LNCAP (cell line): Measurements from ENCODE around the gene PLA2R1.

Experiments used
- TF ChIP-seq, protein P1 (sequence below): fragments of 450-650 bp; IDR thresholded peaks from 2 replicates; pipeline ENCODE4 v1.5.1; 2017; ENCODE audit warnings: mild to moderate bottlenecking

PLA2R1 gene

DNA sequence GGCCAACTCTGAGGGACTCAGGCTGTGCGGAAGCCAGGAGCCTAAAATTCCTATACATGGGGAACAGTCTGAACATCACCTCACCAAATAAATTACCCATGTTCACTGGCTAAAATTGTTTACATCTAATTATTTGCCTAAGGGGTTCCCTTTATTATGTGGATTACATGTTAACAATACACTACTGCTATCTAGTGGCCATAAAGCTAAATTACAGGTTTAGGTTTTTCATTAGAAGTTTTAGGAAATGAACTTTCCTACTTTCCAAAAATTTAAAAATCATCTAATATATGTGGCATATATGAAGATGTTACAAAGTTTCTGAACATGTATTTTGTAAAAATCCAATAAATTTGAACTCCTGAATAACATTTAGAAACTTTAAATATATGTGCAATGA, 40.3 kb downstream of the PLA2R1 start:
- TF ChIP-seq, protein P1, sequence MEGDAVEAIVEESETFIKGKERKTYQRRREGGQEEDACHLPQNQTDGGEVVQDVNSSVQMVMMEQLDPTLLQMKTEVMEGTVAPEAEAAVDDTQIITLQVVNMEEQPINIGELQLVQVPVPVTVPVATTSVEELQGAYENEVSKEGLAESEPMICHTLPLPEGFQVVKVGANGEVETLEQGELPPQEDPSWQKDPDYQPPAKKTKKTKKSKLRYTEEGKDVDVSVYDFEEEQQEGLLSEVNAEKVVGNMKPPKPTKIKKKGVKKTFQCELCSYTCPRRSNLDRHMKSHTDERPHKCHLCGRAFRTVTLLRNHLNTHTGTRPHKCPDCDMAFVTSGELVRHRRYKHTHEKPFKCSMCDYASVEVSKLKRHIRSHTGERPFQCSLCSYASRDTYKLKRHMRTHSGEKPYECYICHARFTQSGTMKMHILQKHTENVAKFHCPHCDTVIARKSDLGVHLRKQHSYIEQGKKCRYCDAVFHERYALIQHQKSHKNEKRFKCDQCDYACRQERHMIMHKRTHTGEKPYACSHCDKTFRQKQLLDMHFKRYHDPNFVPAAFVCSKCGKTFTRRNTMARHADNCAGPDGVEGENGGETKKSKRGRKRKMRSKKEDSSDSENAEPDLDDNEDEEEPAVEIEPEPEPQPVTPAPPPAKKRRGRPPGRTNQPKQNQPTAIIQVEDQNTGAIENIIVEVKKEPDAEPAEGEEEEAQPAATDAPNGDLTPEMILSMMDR: peak; percentile 62

DNA sequence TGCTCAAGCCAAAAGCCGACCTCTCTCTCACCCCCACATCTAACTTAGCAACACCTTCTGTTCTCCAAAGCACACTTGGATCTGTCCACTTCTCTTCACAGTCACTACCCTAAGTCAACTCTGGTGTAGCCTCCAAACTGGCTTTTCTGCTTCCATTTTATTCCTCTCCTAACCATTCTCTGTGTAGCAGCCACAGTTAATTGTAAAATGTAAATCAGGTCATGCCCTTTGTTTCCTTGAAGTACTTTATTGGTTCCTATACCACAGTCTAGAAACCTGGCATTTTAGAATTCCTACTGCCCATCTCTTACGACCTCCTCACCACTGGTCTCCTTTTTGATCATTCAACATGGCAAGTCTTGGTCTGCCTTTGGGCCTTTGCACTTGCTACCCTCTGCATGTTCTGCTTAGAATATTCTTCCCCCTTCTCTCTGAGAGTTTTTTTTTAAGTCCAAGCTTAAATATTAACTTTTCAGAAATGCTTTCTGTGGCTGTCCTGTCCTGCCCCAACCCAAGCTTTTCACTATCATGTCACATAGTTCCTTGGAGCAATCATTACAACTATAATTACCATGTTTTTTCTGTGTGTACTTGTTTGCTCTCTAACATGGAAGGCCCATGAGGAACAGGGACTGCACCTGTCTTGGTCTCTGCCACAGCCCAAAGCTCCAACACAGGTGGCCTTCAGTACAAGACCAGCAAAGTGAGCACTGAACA, 42.9 kb downstream of the PLA2R1 start:
- TF ChIP-seq, protein P1: no peak

DNA sequence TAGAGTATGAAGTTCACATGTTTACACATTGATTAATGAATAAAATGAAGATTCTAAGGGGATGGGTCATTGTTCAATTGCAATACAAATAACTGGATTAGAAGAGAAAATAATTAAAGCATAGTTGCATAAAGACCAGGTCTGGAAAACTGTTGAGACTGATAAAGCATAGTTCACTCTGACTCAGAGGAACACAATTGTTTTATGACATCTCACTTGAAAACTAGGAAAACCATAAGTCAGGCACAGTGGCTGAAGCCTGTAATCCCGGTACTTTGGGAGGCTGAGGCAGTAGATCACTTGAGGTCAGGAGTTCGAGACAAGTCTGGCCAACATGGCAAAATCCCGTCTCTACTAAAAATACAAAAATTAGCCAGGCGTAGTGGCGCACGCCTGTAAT, 46.7 kb downstream of the PLA2R1 start:
- TF ChIP-seq, protein P1: no peak

DNA sequence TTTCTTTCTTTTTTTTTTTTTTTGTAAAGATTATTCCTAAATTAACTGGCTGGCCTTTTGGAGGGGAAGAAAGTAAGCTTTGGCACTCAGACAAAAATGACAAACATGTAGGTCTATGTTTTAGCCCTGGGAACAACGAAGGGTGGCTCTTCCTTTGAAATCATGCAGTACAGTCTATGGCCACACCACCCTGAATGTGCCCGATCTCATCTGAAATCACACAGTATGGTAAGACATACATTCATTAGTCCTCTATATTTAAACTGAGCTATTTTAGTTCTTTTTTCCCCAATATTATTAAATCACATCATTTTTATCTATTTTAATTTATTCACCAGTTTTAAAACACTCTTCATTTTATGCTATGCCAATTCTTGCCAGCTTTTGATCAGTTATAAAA, 48.2 kb downstream of the PLA2R1 start:
- TF ChIP-seq, protein P1: no peak

DNA sequence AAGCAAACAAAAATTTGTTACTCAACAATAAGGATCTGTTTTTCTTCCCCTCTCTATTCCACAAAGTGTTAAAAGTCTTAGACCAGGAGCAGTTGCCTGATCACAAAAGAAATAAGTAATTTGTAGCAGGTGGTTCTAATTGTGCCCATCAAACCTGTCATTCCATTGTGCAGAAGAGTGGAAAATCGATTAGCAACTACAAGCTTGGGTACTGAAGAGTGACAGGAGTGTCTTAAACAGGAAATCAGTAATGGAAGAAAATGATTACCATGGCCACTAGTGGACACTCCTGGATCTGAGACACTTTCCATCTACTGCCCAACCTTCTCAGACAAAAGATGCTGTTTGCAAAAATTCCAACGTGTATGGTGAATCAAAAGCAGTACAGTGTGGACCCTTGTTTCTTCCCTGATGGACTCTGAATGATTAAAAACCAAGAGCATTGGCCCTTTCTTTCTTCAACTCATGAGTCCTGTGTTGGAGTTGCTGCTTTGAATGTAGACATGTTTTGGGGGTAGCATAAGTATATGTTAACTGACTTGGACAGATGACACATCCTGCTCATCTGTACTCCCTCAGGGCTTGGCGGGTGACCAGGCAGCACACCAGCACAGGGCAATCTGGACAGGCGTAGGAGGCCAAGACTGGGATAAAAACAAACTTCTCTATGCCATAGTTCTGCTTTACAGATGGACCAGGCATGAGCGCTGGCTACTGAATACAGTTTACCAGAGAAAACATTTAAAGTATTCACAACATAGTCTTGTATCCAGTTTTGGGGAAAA, 51.9 kb downstream of the PLA2R1 start:
- TF ChIP-seq, protein P1: no peak

DNA sequence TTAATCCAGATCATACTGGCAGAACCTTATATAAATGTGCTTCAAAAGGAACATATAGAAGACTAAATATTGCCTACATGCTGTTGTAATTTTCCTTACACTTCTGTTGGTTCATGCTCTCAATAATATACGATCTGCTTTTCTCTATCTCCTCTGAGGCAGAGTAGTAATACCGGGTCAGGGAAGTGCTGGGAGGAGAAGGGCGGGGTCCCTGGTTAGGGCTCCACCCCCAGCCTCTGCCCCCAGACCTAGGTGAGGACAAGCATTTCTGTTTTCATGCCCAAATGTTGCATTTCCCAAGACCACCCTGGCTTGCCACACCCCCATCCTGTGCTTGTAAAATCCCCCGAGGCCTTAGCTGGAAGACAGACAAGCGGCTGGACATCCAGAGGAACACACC, 55.3 kb downstream of the PLA2R1 start:
- TF ChIP-seq, protein P1: no peak

DNA sequence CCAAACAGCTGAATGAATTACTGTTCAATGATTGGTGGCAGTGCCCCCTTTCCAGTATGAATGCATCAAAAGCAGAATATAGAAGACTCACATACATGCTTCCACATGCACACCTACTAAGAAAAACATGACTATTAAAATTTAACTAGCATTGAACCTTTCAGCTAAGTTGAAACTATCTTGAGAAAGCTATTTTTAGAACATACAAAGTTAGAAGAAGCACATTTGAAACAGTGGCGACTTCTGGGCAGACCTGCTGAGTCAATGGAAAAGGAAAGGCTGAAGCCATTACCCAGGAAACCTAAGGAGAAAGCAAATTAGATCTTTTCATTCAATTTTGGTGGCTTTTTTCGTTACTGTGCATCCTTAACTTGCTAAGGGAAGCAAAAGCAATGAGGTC, 55.9 kb downstream of the PLA2R1 start:
- TF ChIP-seq, protein P1: no peak
